ENCODE measurements around the gene GUCA2A. TPM values are rescaled to one million over a fixed set of nuclear protein-coding genes. Genes with fewer than 3 reads are reported as not detected.

GUCA2A gene
- total and polyA plus RNA-seq, 2 of the 8 experiments (the other 6 are each of a cell fraction or from before 2014, with no cell fraction given) = not detected

DNA sequence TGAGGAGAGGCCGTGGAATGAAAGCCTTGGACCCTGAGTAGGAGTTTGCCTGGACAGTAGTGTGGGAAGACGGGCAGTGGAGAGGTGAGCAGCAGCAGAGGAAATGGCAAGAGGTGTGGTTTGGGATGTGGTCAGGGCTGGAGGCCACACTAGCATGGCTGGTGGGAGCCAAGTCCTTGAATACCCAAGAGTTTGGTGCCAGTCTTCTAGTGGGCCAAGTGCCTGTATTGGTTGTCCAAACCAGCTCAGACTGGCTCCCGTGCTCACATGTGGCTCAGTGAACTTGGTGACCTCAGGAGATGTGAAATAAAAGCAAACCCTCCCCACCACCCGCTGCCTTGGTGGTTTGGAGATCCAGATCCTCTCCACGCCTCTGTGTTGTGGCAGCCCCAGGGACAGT is 2.4 kb downstream of the GUCA2A start:
- POLR2A ChIA-PET (ENCODE audit: partially characterized antibody) = no interaction called here
- Histone ChIP-seq H3K9ac (replicated peaks in 1 of 4; ENCODE audit: extremely low read depth in 1 of 4, low read depth in 3 of 4, low read length in 3 of 4) (no peak overlapping the region), H3K56ac (replicated peaks; ENCODE audit: insufficient read length, low read depth, low read length) (no peak overlapping the region), H3K9me3 (ENCODE audit: insufficient read depth in 2 of 2, low read depth in 1 of 2, low read length in 1 of 2) (no peaks in the 10 kb centered on the region), H2BK5ac (ENCODE audit: low read depth, low read length) (no peak overlapping the region), H2BK15ac (ENCODE audit: low read length) (no peak overlapping the region), H3K18ac (ENCODE audit: extremely low read depth, low read length) (no peak overlapping the region), H3K23ac (ENCODE audit: insufficient read length) (no peak overlapping the region), H3K4me2 (ENCODE audit: insufficient read depth in 1 of 2, low read depth in 2 of 2, low read length in 2 of 2) (no peak overlapping the region), H2BK120ac (replicated peaks; ENCODE audit: low read depth, low read length) (no peak overlapping the region), H3K79me2 (ENCODE audit: control insufficient read depth in 1 of 2, insufficient read depth in 2 of 2, low read length in 2 of 2) (no peaks in the 10 kb centered on the region), H2BK20ac (ENCODE audit: low read length) (no peak overlapping the region), H3K27ac (ENCODE audit: low read depth, low read length) (no peak overlapping the region), H3K79me1 (ENCODE audit: low read depth, low read length) (no peaks in the 10 kb centered on the region), H2BK12ac (ENCODE audit: low read depth, low read length) (no peak overlapping the region), H3K23me2 (ENCODE audit: low read depth, low read length) (peaks cover 3% of the 10 kb centered on the region; the same call in 1 of the 2 replicates), H4K8ac (ENCODE audit: extremely low read depth, insufficient read depth, low read length) (no peak overlapping the region), H3K4me3 (ENCODE audit: extremely low read depth in 1 of 4, insufficient read depth in 2 of 4, low read depth in 3 of 4, low read length in 4 of 4) (no peak overlapping the region), H2AK5ac (ENCODE audit: low read depth, low read length) (no peak overlapping the region), H3K4ac (replicated peaks; ENCODE audit: insufficient read length, low read depth, low read length) (no peak overlapping the region), H4K91ac (replicated peaks; ENCODE audit: insufficient read length, low read length) (no peak overlapping the region), H3K27me3 (replicated peaks in 1 of 4; ENCODE audit: control insufficient read depth in 3 of 4, extremely low read depth in 1 of 4, insufficient read depth in 3 of 4, low read length in 3 of 4) (no peaks in the 10 kb centered on the region), H4K20me1 (replicated peaks in 1 of 2; ENCODE audit: control insufficient read depth in 1 of 2, insufficient read depth in 2 of 2, low read length in 2 of 2) (no peaks in the 10 kb centered on the region), H3K14ac (ENCODE audit: insufficient read length) (no peak overlapping the region), H3K36me3 (ENCODE audit: control insufficient read depth in 2 of 4, insufficient read depth in 4 of 4, low read length in 3 of 4) (no peaks in the 10 kb centered on the region), H2AFZ (ENCODE audit: low read length) (no peak overlapping the region), H3K4me1 (replicated peaks in 1 of 4; ENCODE audit: control insufficient read depth in 3 of 4, insufficient read depth in 4 of 4, low read length in 3 of 4) (peaks cover 0 to 2% (median 0%) of the 10 kb centered on the region in 4 experiments; a peak in 1 of 7 replicates), H4K5ac (ENCODE audit: insufficient read length, low read depth, low read length) (no peak overlapping the region)
- 88% methylated on average over 5 of the region's 5 CpGs; no CpG with 5 or more reads in 1 of the 2 experiments for WGBS, 2 experiments (ENCODE audit: extremely low coverage in 1 of 2, insufficient coverage in 1 of 2, insufficient read length in 1 of 2, insufficient replicate concordance in 2 of 2, low coverage in 1 of 2, low lambda C conversion rate in 2 of 2, missing lambda C conversion rate in 1 of 2)
- no peak for DNase-seq (ENCODE audit: low read depth in 1 of 2, low spot score in 2 of 2)
- CTCF ChIA-PET (ENCODE audit: partially characterized antibody) = interaction anchor here (3.7 kb wide), 1 partner anchor 11 kb away, joined by 40 read pairs; no protein-coding TSS in a partner anchor
- no peak for FAIRE-seq
- TF ChIP-seq, protein P1, sequence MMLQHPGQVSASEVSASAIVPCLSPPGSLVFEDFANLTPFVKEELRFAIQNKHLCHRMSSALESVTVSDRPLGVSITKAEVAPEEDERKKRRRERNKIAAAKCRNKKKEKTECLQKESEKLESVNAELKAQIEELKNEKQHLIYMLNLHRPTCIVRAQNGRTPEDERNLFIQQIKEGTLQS (IDR thresholded peaks at IDR 0.05; ENCODE audit: insufficient read depth, low read depth, low read length) = no peak
- TF ChIP-seq, protein P2, sequence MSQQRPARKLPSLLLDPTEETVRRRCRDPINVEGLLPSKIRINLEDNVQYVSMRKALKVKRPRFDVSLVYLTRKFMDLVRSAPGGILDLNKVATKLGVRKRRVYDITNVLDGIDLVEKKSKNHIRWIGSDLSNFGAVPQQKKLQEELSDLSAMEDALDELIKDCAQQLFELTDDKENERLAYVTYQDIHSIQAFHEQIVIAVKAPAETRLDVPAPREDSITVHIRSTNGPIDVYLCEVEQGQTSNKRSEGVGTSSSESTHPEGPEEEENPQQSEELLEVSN (IDR thresholded peaks at IDR 0.05) = no peak
- TF ChIP-seq, protein P3, sequence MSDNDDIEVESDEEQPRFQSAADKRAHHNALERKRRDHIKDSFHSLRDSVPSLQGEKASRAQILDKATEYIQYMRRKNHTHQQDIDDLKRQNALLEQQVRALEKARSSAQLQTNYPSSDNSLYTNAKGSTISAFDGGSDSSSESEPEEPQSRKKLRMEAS (IDR thresholded peaks at IDR 0.05) = no peak
- no peak for TF ChIP-seq SRF (IDR thresholded peaks at IDR 0.05; ENCODE audit: low read depth, low read length)
- no peak for TF ChIP-seq TEAD4 (IDR thresholded peaks at IDR 0.05; ENCODE audit: low read depth, low read length)

All from H1 (cell line).